CD1c-positive myeloid dendritic cell (primary cell): ENCODE results near the gene CYP4F11.
"Not testable (repeated sequence)": the region's sequence is repeated elsewhere in the genome, so short reads cannot be mapped to it uniquely, and the experiment has no call there.

Source experiments
- DNase-seq: peaks from one replicate; pipeline ENCODE4 v3.0.0-alpha.2; 2016; ENCODE audit errors: extremely low spot score

CYP4F11 gene

GRCh38 chr19:15934332-15935078, at the start of gene CYP4F11:
CYP4F11 (minus strand) TSS chr19:15934529; CDS start chr19:15934408, 121 bp downstream.
- no peak for DNase-seq

- no peak for DNase-seq
These were observed 45.0 kb upstream of the CYP4F11 start for GRCh38 chr19:15979293-15979692.

- no peak for DNase-seq
These were observed 43.4 kb upstream of the CYP4F11 start for GRCh38 chr19:15977690-15978089.

- no peak for DNase-seq
These were observed 42.7 kb upstream of the CYP4F11 start for GRCh38 chr19:15976836-15977689.

- peak; percentile 44 for DNase-seq
These were observed 40.5 kb upstream of the CYP4F11 start for GRCh38 chr19:15974856-15975255.

GRCh38 chr19:15972043-15972442, 37.7 kb upstream of the CYP4F11 start:
- DNase-seq, result not testable (repeated sequence)

- no peak for DNase-seq
These were observed 37.0 kb upstream of the CYP4F11 start for GRCh38 chr19:15971224-15971780.

- no peak for DNase-seq
These were observed 29.9 kb upstream of the CYP4F11 start for GRCh38 chr19:15964231-15964630.

GRCh38 chr19:15962319-15962718, 28.0 kb upstream of the CYP4F11 start:
- DNase-seq, result no peak

- no peak for DNase-seq
These were observed 20.5 kb upstream of the CYP4F11 start for GRCh38 chr19:15954820-15955219.

GRCh38 chr19:15948223-15949058, 14.1 kb upstream of the CYP4F11 start, which contains the start of gene OR10H4:
OR10H4 (plus strand) TSS chr19:15949008; CDS start chr19:15949008, 0 bp downstream.
- DNase-seq, result no peak

- DNase-seq, result no peak
These were observed 11.0 kb upstream of the CYP4F11 start for GRCh38 chr19:15945301-15945700.

GRCh38 chr19:15944401-15944800, 10.1 kb upstream of the CYP4F11 start:
- no peak for DNase-seq

- no peak for DNase-seq
These were observed 3.4 kb upstream of the CYP4F11 start for GRCh38 chr19:15937771-15938170.

- DNase-seq, result no peak
These were observed 2.6 kb upstream of the CYP4F11 start for GRCh38 chr19:15936950-15937349.

GRCh38 chr19:15936173-15936572, 1.8 kb upstream of the CYP4F11 start:
- DNase-seq, result no peak

GRCh38 chr19:15935167-15935702, 906 bp upstream of the CYP4F11 start:
- DNase-seq, result no peak

- not testable (repeated sequence) for DNase-seq
These were observed 483 bp downstream of the CYP4F11 start for GRCh38 chr19:15933761-15934331.

GRCh38 chr19:15928321-15928720, 6.0 kb downstream of the CYP4F11 start:
- DNase-seq, result no peak

GRCh38 chr19:15926484-15926883, 7.8 kb downstream of the CYP4F11 start:
- DNase-seq, result no peak

GRCh38 chr19:15923702-15924101, 10.6 kb downstream of the CYP4F11 start:
- no peak for DNase-seq
